GM18499 (cell line): ENCODE data around the gene NPTXR.

Experiments
- ATAC-seq: cut with Tn5 transposase; IDR thresholded peaks from one replicate; pipeline ENCODE4 v1.9.1; 2021; ENCODE audit warnings: moderate number of reproducible peaks; ENCODE audit not compliant: insufficient read depth, unreplicated experiment

NPTXR gene

DNA sequence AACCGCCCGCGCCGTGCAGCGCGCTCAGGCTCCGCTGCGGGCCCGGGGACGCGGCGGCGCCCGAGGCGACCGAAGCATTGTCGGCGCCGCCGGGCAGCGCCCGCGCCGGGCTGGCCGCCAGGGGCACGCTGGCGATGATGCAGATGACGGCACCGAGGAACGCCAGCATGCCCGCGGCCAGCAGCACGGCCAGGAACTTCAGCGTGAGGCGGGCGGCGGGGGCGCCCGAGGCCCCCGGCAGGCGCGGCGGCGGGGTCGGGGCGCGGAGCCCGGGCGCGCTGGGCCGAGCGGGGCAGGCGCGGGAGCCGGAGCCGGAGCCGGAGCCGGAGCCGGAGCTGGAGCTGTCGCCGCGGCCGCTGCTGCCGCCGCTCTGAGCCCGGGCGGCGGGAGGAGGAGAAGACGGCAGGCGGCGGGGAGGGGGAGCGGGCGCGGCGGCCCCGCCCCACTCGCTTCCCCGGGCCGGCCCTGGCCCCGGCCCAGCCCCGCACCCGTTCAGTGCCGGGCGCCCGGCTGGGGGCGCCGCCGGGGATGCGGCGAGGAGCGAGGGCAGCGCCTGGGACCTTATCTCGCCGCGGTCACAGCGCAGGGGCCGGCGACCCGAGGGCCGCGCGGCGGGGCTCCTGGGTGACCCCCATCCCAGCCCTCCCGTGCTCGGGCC lies at the start of gene NPTXR:
NPTXR (minus strand) TSS at position 372 of the 658 bp plus-strand sequence.
- no peak for ATAC-seq

- ATAC-seq = no peak
Observed at GRCh38 chr22:38891256-38891655, 47.4 kb upstream of the NPTXR start.

- ATAC-seq = no peak
Observed at GRCh38 chr22:38890377-38890776, 46.5 kb upstream of the NPTXR start.

GRCh38 chr22:38886333-38886732 lies 42.5 kb upstream of the NPTXR start:
- ATAC-seq = no peak

DNA sequence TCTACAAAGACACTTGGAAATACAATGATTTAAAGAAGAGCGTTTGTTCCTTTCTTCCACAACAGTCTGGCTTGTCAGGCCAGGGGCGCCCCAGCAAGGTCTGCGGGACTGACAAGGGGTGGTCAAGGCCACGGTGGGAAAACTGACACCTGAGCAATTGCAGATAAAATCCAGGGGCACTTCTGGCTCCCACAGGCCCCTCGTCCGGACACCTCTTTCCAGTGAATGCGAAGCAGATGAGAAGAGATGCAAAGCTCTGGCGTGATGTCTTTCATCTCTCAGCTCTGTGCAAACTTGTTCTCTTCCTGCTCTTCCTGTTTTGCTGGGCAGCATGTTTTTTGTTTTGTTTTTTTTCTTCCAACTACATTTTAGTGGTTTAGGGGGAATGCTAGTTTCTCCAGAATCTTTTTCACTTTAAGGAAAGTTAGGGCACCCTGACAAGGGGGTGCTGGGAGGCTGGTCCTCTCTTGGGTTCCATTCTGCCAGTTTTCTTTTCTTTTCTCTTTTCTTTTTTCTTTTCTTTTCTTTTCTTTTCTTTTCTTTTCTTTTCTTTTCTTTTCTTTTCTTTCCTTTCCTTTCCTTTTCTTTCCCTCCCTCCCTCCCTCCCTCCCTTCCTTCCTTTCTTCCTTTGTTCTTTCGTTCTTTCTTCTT lies 39.3 kb upstream of the NPTXR start:
- ATAC-seq = no peak

DNA sequence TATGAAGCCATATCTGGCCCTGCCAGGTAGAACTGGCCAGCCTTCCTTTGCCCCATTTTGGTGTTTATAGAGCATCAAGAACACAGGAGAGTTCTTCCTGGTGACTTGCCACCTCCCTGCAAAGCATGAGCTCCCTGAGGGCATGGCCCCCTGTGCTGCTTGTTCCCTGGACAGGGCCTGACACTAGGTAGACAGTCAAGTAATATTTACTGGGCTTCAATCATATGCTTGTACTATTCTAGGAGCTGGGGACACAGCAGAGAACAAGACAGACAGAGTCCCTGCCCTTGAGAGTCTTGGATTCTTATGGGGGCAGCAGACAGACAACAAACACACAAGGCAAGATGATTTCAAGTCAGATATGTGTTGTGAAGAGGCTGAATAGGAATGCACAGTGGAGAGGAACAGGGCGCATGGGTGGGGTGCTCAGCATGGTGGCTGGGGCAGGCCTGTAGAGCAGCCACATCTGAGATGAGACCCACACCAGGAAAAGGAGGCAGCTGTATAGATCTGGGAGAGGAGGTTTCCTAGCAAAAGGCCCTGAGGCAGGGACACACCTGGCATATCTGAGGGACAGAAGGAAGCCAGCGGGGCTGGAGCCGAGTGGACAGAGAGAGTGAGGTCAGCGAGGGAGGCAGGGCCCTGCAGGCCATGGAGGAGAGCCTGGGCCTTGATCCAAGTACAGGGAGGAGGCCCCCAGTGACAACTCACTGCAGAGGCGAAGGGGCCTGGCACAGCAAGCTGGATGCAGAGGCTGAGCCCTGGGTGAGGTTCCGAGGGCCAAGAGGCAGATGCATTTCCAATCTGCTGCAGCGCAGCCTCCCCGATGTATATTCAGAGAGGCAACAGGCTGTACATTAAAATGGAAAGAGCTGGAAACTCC lies 38.4 kb upstream of the NPTXR start:
- ATAC-seq = no peak

GRCh38 chr22:38881464-38881871 lies 37.6 kb upstream of the NPTXR start:
- no peak for ATAC-seq

DNA sequence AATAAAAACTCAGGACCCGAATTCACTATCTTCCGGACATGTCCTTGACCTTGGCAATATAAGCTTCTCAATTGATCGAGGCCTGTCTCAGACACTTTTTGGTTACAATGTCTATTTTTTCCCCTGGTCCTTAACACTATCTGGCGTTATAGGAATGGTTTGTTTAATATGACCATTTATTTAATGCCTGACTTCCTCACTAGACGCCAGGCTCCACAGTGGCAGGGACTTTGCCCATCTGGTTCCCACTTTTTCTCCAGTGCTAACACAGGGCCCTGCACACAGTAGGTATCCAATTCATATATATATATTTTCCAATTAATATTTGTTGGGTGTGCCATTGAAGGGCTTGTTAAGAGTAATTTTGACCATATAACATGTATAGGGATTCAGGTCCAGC lies 36.1 kb upstream of the NPTXR start:
- ATAC-seq = no peak

- no peak for ATAC-seq
Observed at GRCh38 chr22:38879108-38879729, 35.4 kb upstream of the NPTXR start.

DNA sequence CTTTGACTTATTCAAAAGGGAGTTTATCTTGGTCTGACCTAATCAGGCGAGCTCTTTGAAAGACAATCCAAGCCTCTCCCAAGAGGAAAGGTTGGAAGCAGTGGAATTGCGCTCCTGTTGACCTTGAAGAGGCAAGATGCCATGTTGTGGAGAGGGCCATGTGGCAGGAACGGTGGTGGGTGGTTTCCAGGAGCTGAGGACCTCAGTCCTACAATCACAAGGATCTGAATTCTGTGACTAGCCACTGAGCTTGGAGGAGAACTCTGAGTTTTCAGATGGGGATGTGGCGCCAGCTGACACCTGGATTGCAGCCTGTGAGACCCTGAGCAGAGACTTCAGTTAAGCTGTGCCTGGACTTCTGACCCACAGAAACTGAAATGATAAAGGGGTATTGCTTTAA lies 34.2 kb upstream of the NPTXR start:
- no peak for ATAC-seq

- no peak for ATAC-seq
Observed at GRCh38 chr22:38874529-38875222, 30.8 kb upstream of the NPTXR start.

DNA sequence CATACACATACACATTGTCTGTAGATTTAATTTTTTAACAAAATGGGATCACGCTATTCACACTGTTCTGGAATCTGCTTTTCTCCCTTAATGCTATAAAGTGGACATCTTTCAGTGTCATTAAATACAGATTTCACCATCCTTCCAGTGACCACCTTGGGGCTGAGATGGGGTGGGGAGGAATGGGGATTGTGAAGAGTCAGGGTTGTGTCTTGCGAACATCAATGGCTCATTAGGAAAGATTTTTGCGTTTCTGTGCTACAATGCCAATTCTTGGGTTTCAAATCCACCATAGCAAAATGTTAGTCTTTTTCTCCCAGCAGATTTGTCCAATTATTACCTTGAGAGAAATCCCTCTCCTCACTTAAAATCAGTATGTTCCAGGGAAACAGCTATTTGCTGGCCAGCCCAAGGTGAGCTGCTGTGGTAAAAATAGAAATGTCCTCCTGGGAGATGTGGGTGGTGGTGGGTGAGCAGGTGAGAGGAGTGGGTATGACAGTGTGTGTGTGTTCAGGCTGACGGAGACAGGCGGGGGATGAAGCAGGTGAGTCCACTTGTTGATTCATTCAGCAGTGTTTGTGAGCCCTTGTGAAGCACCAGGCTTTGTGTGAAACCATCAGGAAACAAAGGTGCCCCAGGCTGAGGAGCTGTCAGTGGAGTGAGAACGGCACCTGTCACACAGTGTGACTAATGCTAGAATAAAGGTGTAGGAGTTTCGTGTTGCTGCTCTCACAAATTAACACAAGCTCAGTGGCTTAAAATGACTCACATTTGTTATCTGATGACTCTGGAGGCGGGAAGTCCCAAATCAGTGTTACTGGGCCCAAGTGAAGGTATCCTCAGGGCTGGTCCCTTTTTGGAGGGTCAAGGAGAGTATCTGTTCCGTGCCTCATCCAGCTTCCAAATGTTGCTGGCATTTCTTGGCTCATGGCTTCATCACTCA lies 29.9 kb upstream of the NPTXR start:
- ATAC-seq = no peak

GRCh38 chr22:38872831-38873248 lies 29.0 kb upstream of the NPTXR start:
- ATAC-seq = no peak

GRCh38 chr22:38872172-38872830 lies 28.5 kb upstream of the NPTXR start, which contains the start of gene CBX6:
TSS of gene CBX6 (minus strand) at chr22:38872216. CDS start at chr22:38872190, 26 bp downstream.
- ATAC-seq = no peak

DNA sequence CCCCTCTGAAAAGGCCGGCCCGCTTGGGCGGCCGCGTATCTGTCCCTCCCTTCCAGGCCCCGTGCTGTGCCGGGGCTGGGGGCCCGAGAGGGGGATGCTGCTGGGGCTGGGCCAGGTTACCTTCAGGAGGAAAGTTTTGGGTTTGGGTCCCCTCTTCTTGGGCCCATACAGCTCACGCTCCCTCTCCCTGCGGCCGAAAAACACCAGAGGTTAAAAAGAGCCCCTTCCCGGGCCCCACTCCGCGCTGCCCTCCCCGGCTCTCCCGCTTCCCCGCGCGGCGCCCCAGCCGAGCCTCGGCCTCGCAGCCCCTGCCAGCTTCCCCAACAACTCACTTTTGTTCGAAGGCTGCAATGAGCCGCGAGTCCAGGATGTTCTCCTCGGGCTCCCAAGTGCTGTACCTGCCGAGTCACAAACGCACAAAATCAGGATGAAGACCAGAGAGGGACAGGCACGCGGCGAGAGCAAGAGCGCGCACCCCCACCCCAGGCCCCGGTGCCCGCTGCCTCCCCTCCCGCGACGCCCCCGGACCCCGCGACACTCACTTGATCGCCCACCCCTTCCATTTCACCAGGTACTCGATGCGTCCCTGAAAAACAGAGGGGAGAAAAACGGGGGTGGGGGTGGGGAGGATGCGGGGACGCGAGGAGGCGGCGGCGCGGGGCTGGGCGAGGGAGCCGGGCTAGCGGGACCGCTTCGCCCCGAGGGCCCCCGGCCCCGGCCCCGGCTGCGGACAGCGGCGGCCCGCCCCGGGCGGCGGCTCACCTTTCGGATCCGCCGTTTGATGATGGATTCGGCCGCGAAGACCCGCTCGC lies 27.7 kb upstream of the NPTXR start:
- ATAC-seq = no peak

DNA sequence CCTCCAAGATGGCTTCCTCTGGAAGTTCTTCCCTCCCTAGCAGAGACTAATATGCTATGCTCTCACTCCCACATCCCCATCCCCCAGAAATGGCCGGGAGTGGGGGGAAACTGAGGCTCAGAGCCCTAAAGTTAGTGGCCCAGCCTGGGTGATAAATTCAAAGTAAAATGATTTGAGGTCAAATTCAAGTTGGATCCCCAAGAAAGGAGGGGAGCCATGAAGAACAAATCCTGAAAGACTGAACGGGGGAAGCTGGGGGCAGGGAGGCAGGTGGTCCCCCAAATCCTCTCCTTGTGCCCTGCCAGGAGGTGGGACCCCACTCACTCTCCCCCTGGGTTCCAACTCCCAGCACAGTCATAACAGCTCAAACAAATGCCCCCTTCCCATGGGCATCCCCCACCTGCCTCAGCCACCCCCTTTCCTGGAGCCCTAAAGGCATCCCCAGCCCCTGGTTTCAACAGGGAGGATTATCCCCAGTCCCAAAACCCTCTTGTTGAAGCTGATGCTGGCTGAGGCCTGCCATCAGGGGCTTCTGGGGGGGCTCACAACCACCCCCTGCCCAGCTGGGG lies 27.0 kb upstream of the NPTXR start:
- no peak for ATAC-seq

GRCh38 chr22:38870312-38870741 lies 26.5 kb upstream of the NPTXR start:
- no peak for ATAC-seq
